Natural killer cell treated with Interleukin-12 subunit alpha and Interleukin-12 subunit beta and Interleukin-15 and Interleukin-18, amount 100 ng/mL, for 72 hours (primary cell): ENCODE data around the gene ARHGAP5. TPM values are rescaled to one million over a fixed set of nuclear protein-coding genes. Genes with fewer than 3 reads are reported as not detected.

Experiments used
- ATAC-seq, 2 donors: fragments of 150-1000 bp; cut with Tn5 transposase in 1 of 2; sonication (Bioruptor Pico), chemical (Tn5 transposase) in 1 of 2; 2 replicates each; pipeline ENCODE4 v1.10.0; 2021
- DNase-seq: peaks from one replicate; pipeline ENCODE4 v3.0.0; 2022; ENCODE audit warnings: low spot score
- H3K27ac Mint-ChIP-seq, 2 donors: 1 replicate in 1 of 2; 2 replicates in 1 of 2; pipeline ENCODE4 v1.8.0; 2022; ENCODE audit warnings: mixed read lengths in 2 of 2, mild to moderate bottlenecking in 1 of 2, moderate library complexity in 1 of 2
- H3K27me3 Mint-ChIP-seq, 2 donors: 1 replicate in 1 of 2; 2 replicates in 1 of 2; pipeline ENCODE4 v1.8.0; 2022; ENCODE audit warnings: mixed read lengths in 2 of 2
- H3K36me3 Mint-ChIP-seq: one replicate; pipeline ENCODE4 v1.8.0; 2022; ENCODE audit warnings: mixed read lengths
- H3K4me1 Mint-ChIP-seq, 2 donors: 1 replicate in 1 of 2; 2 replicates in 1 of 2; pipeline ENCODE4 v1.8.0; 2022; ENCODE audit warnings: low read depth in 2 of 2, mixed read lengths in 2 of 2, mild to moderate bottlenecking in 1 of 2
- H3K4me3 Mint-ChIP-seq: one replicate; pipeline ENCODE4 v1.8.0; 2022; ENCODE audit warnings: mixed read lengths
- H3K9me3 Mint-ChIP-seq: 2 replicates; pipeline ENCODE4 v1.8.0; 2022; ENCODE audit warnings: mixed read lengths
- total RNA-seq, 2 donors: library from RNA; stranded (reverse); gene quantifications; one replicate each; pipeline ENCODE4 v1.2.3, GENCODE V29; 2022

Gene ARHGAP5
- total RNA-seq, 2 donors from 2014 or later: 25.9 to 26.9 TPM

DNA sequence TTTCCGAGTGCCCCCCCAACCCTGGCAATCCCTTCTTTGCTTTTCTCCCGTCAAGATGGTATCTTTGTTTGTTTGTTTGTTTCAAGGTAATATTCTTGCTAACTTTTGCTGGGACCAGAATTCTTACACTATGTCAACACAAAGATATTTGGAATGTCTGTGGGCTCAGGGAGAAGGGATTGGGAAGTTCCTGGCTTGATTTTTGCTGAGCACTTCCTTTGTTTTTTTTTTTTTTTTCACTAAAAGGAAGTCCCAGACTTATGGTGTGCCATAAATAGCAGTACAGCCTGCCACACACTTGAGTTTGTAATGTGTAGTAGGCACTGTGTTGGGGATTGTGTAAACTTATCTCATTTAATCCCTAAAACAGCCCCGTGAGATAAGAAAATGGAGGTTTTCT lies 113.6 kb downstream of the ARHGAP5 start:
- no peaks in the 10 kb centered on the region for H3K36me3 Mint-ChIP-seq
- H3K4me1 Mint-ChIP-seq: no peaks in the 10 kb centered on the region
- DNase-seq (no peak), ATAC-seq (no peak)
- peaks cover 16 to 18% of the 10 kb centered on the region in 2 donors for H3K27me3 Mint-ChIP-seq
- H3K27ac Mint-ChIP-seq: no peak overlapping the region
- H3K9me3 Mint-ChIP-seq: no peaks in the 10 kb centered on the region
- no peak overlapping the region for H3K4me3 Mint-ChIP-seq

DNA sequence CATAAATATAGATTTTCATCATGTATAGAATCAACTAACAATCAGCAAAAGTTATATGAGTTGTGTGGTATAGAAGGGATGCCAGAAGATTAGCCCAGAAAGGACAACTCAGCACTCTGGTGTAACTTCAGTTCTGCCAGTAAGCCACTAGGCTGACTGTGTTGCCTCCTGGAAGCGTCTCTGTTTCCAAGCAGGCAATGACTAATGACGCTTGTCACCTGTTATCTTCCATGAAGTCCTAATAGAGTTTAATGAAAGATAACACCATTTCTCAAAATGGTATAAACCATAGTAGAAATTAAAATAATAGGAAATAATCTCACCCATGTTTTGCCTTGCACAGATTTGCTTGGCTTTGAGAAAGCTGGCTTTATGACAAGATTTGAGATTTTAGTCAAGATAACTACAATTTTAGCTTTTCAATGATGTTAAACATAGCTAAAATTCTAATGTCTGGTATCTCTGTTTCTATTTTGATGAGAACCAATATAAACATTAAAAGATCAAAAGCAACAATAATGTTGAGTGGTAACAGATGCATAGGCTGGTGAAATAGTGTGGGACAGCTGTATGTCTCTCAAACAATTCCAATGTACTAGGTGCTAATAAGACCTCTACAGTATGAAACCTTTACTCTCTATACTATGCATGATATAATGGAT lies 115.7 kb downstream of the ARHGAP5 start:
- H3K27me3 Mint-ChIP-seq: peaks cover 14 to 23% of the 10 kb centered on the region in 2 donors
- DNase-seq: no peak
- no peaks in the 10 kb centered on the region for H3K36me3 Mint-ChIP-seq
- ATAC-seq: no peak
- H3K9me3 Mint-ChIP-seq: no peaks in the 10 kb centered on the region
- H3K27ac Mint-ChIP-seq: no peak overlapping the region
- no peak overlapping the region for H3K4me3 Mint-ChIP-seq
- no peaks in the 10 kb centered on the region for H3K4me1 Mint-ChIP-seq

DNA sequence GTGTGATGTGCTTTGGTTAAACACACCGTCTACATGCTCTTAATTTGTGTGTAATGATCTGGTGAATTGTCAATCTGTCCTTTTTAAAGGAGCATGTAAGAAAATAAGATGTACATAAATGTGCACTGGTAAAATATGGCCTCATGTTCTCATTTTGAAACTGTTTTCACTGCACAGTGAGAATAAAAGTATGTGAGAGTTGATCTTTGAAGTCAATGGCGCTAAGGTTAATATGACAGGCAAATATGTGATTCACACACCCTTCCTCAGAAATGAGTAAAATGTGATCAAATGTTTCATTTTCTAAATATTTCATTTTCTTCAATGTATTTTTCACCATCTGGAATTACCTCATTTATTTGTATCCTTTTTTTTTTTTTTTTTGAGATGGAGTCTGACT lies 116.4 kb downstream of the ARHGAP5 start:
- no peaks in the 10 kb centered on the region for H3K9me3 Mint-ChIP-seq
- no peaks in the 10 kb centered on the region for H3K4me1 Mint-ChIP-seq
- ATAC-seq: no peak
- H3K36me3 Mint-ChIP-seq: no peaks in the 10 kb centered on the region
- peaks cover 14 to 24% of the 10 kb centered on the region in 2 donors for H3K27me3 Mint-ChIP-seq
- H3K27ac Mint-ChIP-seq: no peak overlapping the region
- H3K4me3 Mint-ChIP-seq: no peak overlapping the region
- DNase-seq: no peak

DNA sequence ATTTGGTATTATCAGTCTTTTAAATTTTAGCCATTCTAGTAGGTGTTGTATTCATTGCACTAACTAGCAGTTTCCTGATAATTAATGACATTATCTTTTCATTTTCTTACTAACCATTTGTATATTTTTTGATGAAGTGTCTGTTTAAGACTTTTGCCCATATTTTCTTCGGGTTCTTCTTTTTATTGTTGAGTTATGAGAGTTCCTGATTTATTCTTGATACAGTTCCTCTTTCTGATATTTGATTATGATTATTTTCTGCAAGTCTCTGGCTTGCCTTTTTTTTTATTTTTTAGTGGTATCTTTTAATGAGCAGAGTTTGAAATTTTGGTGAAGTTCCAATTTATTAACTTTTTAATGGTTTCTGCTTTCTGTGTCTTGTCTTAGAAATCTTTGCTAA lies 118.5 kb downstream of the ARHGAP5 start:
- Mint-ChIP-seq H3K4me3 (no peak overlapping the region), H3K9me3 (no peaks in the 10 kb centered on the region), H3K27me3 (peaks cover 16 to 24% of the 10 kb centered on the region in 2 donors), H3K36me3 (no peaks in the 10 kb centered on the region), H3K27ac (no peak overlapping the region), H3K4me1 (no peaks in the 10 kb centered on the region)
- no peak for ATAC-seq
- DNase-seq: no peak

DNA sequence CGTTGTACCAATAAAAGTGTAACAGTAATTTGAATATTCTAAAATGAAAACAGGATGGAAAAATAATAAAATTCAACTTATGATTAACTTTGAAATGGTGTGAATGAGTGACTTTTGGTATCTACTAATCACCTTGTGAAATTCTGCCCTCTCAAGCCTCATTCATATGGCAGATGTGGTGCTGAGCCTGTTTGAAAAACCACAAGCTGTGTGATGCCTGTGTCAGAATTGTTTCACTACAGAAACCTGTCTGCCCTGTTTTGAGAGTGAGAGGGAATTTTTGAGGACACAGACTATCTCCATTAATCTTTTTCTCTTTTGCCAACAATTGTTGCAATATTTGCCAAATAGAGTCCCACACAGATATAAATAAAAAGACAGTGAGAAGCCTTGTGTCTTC lies 120.8 kb downstream of the ARHGAP5 start:
- Mint-ChIP-seq H3K4me1 (peaks cover 17 to 18% of the 10 kb centered on the region in 2 donors), H3K27me3 (peaks cover 14 to 16% of the 10 kb centered on the region in 2 donors), H3K27ac (no peak overlapping the region), H3K9me3 (no peaks in the 10 kb centered on the region), H3K36me3 (no peaks in the 10 kb centered on the region), H3K4me3 (no peak overlapping the region)
- ATAC-seq (no peak), DNase-seq (no peak)

DNA sequence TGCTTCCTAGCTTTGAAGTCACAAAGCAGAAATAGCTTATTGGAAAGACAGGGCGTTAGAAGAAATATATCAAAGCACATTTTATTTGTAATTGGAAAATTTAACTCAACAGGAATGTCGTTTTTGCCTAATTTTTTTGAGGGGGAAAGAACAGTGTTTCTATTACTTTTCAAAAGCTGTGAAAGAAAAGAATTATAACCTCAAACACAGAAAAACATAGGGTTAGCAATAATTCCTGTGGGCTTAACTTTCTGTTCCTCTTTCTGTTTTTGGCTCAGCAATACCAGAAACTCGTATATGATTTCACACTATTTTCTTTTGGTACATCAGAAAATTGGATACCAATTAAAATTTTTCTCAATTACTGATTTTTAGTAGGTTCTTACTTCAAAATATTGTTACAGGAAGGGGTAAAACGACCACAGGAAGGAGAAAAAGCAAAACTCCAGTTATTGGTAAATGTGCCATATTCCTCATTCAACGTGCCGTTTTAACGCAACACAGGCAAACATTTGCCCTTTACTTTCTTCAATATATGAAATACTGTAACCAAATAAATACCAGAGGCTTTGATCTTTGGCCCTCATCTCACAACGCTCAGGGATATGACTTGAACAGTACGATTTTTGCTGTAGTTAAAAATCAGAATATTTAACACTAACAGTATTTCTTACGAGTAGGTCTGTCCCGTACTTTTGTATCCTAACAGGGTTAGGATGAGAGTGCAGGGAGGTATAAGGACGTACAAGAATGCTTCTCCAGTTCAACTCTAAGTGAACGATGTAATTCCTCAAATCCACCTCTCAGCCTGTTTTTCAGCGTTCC lies 123.5 kb downstream of the ARHGAP5 start:
- ATAC-seq (no peak), DNase-seq (no peak)
- no peaks in the 10 kb centered on the region for H3K36me3 Mint-ChIP-seq
- peaks cover 13 to 15% of the 10 kb centered on the region in 2 donors for H3K27me3 Mint-ChIP-seq
- H3K4me1 Mint-ChIP-seq: peaks cover 30% of the 10 kb centered on the region in 2 donors
- H3K9me3 Mint-ChIP-seq: no peaks in the 10 kb centered on the region
- no peak overlapping the region for H3K27ac Mint-ChIP-seq
- H3K4me3 Mint-ChIP-seq: peak overlapping the region; percentile 91

DNA sequence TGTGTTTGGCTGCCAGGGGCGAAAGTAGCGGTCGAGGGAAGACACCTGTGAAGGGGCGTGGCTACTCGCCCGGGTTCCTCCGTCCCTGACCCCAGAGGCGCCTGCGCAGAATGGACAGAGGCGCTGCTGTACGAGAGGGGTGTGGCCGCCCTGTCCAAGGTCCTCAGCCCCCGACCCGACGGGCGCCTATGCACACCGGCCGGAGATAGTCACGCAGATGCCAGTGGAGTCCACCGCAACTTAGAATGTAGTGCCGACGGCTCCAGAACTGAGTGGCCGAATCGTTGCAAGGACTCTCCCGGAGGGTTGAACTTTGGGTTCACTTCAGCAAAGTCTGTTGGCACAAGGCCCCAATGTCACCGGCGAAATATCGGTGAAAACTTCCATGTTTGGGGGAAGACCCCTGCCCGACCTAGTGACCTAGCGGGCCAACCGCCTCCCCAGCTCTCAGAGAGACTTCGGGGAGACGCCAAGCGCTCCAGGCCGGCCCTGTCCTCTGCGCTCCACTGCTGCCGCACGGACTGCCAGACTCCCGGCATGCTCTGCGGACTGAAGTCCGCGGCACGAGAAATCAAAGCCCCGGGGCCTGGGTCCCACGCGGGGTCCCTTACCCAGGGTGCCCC lies 124.2 kb downstream of the ARHGAP5 start:
- Mint-ChIP-seq H3K4me3 (peak overlapping the region; percentile 91), H3K4me1 (peaks cover 30% of the 10 kb centered on the region in 2 donors), H3K27ac (no peak overlapping the region), H3K36me3 (no peaks in the 10 kb centered on the region), H3K27me3 (peaks cover 13 to 15% of the 10 kb centered on the region in 2 donors), H3K9me3 (no peaks in the 10 kb centered on the region)
- ATAC-seq (peak; percentile 58 to 76), DNase-seq (peak; percentile 78)

DNA sequence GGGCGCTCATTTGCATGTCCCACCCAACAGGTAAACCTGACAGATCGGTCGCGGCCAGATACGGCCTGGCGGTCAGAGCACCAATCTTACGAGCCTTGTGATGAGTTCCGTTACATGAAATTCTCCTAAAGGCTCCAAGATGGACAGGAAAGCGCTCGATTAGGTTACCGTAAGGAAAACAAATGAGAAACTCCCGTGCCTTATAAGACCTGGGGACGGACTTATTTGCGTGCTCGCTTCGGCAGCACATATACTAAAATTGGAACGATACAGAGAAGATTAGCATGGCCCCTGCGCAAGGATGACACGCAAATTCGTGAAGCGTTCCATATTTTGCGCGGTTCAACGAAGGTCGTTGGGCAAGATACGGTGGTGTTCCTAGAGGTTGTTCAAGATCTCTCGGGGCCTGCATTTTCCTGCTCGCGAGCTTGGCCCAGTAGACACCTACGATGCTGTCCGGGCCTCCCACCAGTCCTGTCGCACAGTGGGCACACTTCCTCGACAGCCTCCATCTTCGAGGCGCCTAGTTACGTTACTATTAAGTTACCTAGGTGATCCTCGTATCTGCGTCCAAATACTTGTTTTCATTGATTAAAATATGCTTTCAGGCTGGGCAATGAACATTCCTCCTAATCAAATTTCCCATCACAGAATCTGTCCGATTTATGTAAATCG lies 124.8 kb downstream of the ARHGAP5 start, which contains the start of gene RNU6-7:
RNU6-7 (plus strand) TSS at position 230 of the 675 bp plus-strand sequence.
- peaks cover 17 to 21% of the 10 kb centered on the region in 2 donors for H3K27me3 Mint-ChIP-seq
- peak within 1 kb of the TSS; percentile 91 for H3K4me3 Mint-ChIP-seq
- peak within 1 kb of the TSS; percentile 93 for H3K27ac Mint-ChIP-seq
- DNase-seq: no peak
- peaks cover 30% of the 10 kb centered on the region in 2 donors for H3K4me1 Mint-ChIP-seq
- H3K36me3 Mint-ChIP-seq: no peaks in the 10 kb centered on the region
- ATAC-seq: no peak
- no peaks in the 10 kb centered on the region for H3K9me3 Mint-ChIP-seq

DNA sequence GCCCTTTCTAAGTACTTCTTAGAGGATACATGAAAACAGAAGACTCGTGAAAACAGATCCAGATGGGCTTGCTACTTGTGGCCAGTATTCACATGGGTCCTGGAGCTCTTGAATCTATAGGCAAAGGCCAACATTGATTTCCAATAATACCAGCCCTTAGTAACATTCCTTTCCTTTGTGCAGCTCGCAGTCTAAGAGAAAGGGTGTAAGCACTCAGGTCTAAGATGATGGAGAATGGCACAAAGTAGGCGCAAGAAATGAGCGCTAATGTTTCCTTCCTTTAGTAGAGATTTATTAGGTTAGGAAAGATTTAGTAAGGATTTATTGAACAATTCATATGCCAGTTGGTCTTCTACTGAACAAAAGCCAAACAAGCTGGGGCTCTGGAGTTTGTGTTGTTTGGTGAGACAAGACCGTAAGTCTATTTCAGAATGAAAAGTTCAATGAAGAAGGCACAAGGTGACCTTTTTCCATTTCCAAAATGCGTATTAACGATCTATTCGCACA lies 125.4 kb downstream of the ARHGAP5 start:
- Mint-ChIP-seq H3K9me3 (no peaks in the 10 kb centered on the region), H3K4me3 (peak overlapping the region; percentile 91), H3K4me1 (peaks cover 30% of the 10 kb centered on the region in 2 donors), H3K27ac (peak overlapping the region; percentile 93), H3K36me3 (no peaks in the 10 kb centered on the region), H3K27me3 (peaks cover 17% of the 10 kb centered on the region in 2 donors)
- no peak for DNase-seq
- no peak for ATAC-seq

DNA sequence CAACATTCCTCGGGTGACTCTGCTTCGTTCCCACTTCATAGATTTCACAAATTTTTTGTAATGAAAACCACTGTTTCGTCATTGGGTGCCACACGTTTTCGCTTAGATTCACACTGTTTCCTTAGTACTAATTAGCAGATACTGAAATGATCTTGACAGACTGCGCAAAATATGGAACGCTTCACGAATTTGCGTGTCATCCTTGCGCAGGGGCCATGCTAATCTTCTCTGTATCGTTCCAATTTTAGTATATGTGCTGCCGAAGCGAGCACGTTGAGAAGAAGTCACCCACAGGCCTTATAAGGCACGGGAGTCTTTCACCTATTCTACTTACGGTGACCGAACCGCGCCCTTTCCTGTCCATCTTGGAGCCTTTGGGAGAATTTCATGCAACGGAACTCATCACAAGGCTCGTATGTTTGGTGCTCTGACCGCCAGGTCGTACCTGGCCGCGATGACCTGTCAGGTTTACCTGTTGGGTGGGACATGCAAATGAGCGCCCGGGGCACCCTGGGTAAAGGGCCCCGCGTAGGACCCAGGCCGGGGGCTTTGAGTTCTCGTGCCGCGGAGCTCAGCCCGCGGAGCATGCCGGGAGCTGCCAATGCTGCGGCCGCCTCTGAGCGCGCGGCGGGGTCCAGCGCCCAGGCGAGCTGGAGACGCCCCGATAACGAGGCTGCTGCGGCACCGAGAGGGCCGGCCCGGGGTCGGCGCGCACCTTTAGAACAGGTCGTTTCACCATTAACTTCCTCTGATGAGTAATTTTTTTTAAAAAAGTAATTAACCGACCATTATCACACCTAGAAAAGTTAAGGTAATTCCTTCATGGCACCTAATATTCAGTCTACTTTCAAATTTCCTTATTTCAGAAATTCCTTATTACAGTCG lies 126.1 kb downstream of the ARHGAP5 start, which contains the start of gene RNU6-8:
RNU6-8 (minus strand) TSS at position 272 of the 885 bp plus-strand sequence.
- peaks cover 30% of the 10 kb centered on the region in 2 donors for H3K4me1 Mint-ChIP-seq
- H3K36me3 Mint-ChIP-seq: no peaks in the 10 kb centered on the region
- peaks cover 13 to 21% of the 10 kb centered on the region in 2 donors for H3K27me3 Mint-ChIP-seq
- peak within 1 kb of the TSS; percentile 91 for H3K4me3 Mint-ChIP-seq
- peak; percentile 93 to 94 for ATAC-seq
- DNase-seq: peak; percentile 83
- no peaks in the 10 kb centered on the region for H3K9me3 Mint-ChIP-seq
- H3K27ac Mint-ChIP-seq: peak within 1 kb of the TSS; percentile 93

DNA sequence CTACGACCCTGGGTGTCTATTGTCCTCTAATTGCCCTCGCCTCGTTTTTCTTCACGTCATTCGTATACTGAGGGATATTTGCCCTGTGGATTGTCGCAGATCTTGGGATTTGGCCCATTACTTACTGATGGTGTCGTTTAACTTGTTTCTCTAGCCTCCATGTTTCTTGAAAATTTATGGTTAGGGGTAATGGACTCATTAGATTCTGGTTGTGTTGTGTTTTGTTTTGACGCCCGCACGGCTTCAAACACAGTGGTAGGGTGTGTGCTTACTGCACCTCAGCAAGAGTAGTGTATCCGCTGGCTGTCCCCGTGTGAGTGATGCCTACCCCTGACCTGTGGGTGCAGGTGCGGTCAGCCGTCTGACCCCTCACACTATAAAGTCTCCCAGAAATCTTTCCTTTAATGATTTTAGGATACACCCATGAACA lies 126.8 kb downstream of the ARHGAP5 start:
- H3K27me3 Mint-ChIP-seq: peaks cover 17 to 23% of the 10 kb centered on the region in 2 donors
- no peaks in the 10 kb centered on the region for H3K36me3 Mint-ChIP-seq
- ATAC-seq: no peak
- DNase-seq: no peak
- H3K4me3 Mint-ChIP-seq: peak overlapping the region; percentile 91
- H3K4me1 Mint-ChIP-seq: peaks cover 30% of the 10 kb centered on the region in 2 donors
- no peaks in the 10 kb centered on the region for H3K9me3 Mint-ChIP-seq
- peak overlapping the region; percentile 59 to 93 for H3K27ac Mint-ChIP-seq

DNA sequence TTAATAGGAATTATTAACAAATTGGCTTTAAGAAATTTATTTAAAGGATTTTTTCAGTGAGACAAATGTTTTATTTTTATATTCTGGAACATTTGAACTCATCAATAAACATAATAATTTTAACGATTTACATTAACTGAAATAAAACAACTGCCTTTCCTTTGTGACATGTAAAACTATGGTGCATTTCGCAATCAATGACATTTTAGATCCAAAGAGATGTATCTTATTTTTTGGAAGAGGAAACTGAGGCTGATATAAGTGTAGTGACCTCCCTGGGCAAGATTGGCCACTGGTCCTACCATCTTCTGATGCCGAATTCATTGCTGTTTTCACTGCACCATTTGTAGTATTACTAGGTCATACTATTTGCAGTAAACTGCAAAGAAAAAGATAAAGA lies 128.4 kb downstream of the ARHGAP5 start:
- no peak for ATAC-seq
- Mint-ChIP-seq H3K36me3 (no peaks in the 10 kb centered on the region), H3K27ac (no peak overlapping the region), H3K9me3 (no peaks in the 10 kb centered on the region), H3K4me3 (no peak overlapping the region), H3K27me3 (peaks cover 27 to 33% of the 10 kb centered on the region in 2 donors), H3K4me1 (peaks cover 30% of the 10 kb centered on the region in 2 donors)
- no peak for DNase-seq
